GM19463 (cell line): ENCODE results near the gene MS4A14.
A peak's percentile ranks its signal among the peaks of the same experiment; 100 is the strongest.
"Not testable (repeated sequence)": the region's sequence is repeated elsewhere in the genome, so short reads cannot be mapped to it uniquely, and the experiment has no call there.

Experiments used
- ATAC-seq: cut with Tn5 transposase; IDR thresholded peaks from one replicate; pipeline ENCODE4 v1.9.1; 2021; ENCODE audit warnings: mild to moderate bottlenecking, moderate library complexity; ENCODE audit not compliant: unreplicated experiment

The MS4A14 gene

GRCh38 chr11:60389279-60389910, 6.9 kb upstream of the MS4A14 start:
- peak; percentile 85 for ATAC-seq

DNA sequence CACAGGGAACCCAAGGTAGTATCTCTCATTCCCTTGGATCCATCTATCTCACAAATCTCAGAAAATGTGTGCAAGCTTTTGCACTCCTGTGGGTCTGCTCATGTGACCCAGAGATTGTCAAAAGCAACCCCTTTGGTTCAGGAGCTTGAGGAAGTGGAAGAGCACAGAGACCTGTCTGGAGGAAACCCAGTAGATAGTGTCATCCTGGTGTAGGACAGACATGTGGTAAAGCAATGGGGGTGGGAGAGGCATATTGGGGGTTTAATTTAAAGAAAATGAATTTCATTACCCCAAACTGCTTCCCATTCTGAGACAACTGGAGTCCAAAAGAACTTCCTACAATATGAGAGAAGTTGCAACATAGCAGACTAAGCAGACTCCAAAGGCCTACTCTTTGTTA, 5.8 kb upstream of the MS4A14 start:
- ATAC-seq, result no peak

DNA sequence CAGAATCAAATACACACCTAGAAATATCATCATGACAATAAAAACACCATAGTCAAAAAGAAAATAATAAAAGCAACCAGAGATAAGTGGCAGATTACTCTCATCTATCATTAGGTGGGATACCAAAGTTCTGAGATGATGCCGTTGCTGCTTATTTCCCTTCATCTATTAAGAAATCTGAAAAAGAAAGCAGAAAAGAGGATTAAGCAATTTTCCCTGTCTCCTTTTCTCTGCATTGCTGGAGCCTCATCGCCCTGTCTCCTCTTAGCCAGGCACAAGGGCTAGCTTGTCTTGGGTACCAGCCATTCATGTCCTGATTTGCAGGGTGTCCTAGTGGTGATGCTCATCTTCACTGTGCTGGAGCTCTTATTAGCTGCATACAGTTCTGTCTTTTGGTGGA, 3.9 kb upstream of the MS4A14 start:
- ATAC-seq, result no peak

GRCh38 chr11:60393016-60393415, 3.2 kb upstream of the MS4A14 start:
- ATAC-seq, result no peak

GRCh38 chr11:60394666-60395380, 1.4 kb upstream of the MS4A14 start:
- ATAC-seq, result no peak

DNA sequence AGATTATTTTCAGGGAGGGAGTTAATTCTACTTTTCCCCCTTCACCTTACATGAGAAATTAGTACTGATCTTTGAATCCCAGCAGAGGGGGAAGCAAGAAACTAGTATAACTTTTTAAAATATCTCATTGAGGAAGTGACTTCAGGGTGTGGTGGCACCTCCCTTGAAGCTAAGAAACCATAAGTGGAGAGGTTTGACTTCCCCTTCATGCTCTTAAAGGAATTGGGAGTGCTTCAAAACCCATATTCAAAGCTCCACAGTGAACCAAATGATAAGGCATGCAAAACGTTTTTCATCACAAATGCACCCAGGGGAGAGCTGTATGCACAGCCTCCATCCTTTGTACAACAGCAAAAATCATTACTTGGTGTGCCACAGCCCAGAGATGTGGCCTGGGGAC, 540 bp downstream of the MS4A14 start:
- ATAC-seq, result peak; percentile 63

DNA sequence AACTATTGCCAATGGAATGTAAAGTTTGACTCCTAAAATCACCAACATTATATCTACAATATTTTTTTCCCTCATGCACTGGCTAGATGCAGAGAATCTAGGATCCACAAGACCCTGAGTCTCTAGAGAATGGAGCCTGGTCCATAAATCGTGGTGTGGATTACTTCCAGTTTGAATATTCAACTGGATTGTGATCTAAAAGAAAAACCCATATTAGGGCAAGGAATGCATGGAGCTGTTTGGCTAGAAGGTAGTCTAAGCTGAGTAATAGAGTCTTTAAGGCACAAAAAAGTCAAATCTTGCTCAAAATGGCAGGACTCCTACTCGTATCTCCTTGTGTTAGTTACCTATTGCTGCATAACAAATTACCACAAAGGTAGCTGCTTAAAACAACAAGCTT, 23.8 kb downstream of the MS4A14 start:
- ATAC-seq, result no peak

GRCh38 chr11:60422609-60423008, 26.4 kb downstream of the MS4A14 start:
- no peak for ATAC-seq

DNA sequence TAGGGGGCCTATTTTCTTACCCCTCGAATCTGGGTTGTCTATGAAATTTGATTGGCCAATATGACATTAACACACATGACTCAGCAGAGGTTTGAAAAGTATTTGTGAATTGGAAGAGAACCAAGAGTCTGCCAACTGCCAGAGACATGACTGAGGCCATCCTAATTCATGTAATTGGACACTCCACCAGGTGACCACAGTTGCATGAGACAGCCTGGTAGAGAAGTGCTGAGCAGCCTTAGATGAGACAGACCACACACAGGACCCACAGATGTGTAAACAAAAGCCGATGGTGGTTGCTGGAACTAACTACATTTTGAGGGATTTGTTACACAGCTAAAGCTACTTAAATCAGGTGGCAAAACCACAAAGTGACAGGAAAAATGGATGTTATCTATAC, 32.3 kb downstream of the MS4A14 start:
- no peak for ATAC-seq

DNA sequence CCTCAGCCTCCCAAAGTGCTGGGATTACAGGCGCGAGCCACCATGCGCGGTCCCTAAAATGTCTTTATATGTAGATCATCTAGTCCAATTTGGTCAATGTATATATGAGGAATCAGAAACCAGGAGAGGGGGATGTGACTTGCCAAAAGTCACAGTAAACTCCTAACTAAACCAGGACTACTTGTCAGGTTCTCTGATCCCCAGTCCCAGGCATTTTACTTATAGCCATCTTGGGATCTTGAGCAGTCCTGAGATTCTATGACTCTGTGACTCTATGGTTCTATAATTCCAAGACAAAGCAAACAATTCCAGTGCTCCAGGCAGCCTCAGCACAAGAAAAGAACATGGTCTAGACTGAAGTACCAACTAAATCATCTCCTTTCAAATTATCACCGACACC, 33.0 kb downstream of the MS4A14 start, which contains the start of gene MS4A5:
Gene MS4A5 (plus strand): TSS at position 301 of the 400 bp plus-strand sequence. CDS start 103 bp downstream, outside the sequence.
- no peak for ATAC-seq

DNA sequence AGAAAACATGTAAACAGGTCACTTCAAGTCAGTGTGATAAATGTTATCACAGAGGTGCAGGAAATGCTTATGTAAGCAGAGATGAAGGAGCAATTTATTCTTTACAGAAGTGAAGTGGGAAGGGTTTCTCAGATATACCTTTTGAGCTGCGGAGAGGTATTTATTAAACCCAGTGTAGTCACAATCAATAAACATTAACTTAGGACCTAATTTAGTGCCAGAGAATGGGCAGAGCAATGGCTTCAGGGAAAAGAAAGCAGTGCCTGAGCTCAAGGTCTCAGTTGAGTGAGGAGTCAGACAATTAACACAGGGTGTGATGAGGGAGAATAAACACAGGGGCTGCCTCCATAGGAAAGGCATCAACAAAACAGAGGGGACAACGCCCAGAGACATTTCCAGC, 35.0 kb downstream of the MS4A14 start:
- no peak for ATAC-seq

GRCh38 chr11:60433401-60433800, 37.1 kb downstream of the MS4A14 start:
- ATAC-seq, result no peak

DNA sequence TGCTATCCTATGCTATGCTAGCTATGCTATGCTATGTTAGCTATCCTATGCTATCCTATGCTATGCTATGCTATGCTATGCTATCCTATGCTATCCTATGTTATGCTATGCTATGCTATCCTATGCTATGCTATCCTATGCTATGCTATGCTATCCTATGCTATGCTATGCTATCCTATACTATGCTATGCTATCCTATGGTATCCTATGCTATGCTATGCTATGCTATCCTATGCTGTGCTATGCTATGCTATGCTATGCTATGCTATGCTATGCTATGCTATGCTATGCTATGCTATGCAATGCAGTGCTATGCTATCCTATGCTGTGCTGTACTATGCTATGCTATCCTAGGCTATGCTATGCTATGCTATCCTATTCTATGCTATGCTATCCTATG, 50.8 kb downstream of the MS4A14 start:
- ATAC-seq, result no peak

GRCh38 chr11:60447846-60448245, 51.6 kb downstream of the MS4A14 start:
- no peak for ATAC-seq

- ATAC-seq, result not testable (repeated sequence)
Measured at GRCh38 chr11:60451185-60451584, 54.9 kb downstream of the MS4A14 start.

DNA sequence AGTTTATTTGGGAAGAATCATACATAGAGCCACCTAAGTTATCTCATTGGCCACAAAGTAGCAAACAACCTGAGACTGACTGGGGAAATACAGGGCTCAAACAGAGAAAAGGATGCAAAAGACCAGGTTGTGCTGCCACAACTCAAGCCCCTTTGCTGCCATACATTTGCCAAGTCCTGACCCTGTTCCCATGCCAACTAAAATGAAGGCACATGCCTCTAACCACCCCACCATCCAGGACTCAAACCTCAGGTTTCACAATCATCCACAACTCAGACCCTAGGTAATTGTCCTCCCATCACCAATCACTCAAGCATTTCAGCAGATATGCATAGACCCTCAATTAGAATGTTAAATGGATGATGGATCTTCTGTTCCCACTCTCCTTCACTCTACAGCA, 58.0 kb downstream of the MS4A14 start:
- ATAC-seq, result no peak

GRCh38 chr11:60455531-60456042, 59.3 kb downstream of the MS4A14 start, which contains the start of gene MS4A1:
Gene MS4A1 (plus strand): TSS chr11:60455847. CDS start chr11:60462375, 6,528 bp downstream.
- ATAC-seq, result peak; percentile 82

DNA sequence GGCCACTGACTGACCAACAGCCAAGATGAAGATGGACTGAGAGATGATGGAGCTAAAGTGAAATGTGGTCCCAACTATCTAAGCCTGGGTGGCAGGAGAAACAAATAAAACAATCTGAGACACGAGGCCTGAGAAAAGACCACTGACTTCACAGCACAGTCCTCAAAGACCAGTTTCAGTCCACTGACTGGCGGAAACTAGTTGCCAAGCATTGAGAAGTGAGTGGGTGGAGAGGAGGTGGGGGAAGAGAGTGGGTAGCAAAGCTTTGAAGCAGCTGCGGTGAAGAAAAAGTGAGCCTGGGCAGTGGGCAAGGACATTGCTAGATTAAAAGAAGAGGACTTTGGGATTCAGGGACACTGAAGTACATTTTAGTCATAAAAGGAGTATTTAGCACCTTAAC, 61.3 kb downstream of the MS4A14 start:
- peak; percentile 36 for ATAC-seq

DNA sequence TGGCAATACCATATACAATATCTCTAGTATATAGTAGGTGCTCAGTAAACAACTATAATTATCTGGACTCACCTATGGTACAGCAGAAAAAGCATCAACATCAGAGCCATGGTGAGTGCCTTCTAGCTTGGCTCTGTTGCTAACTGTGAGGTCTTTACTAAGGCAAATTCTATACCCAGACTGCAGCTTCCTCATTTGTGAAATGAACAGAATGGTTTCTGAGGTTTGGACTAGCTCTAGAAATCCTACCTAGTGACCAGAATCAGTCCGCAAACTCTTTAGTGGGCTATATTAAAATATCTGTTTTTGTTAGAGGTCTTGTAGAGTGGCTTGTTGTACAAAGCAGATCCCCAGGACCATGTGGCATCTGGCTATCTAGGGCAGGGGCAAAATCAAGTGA, 63.1 kb downstream of the MS4A14 start:
- ATAC-seq, result no peak
